GM20431 (cell line): Measurements from ENCODE around the gene CEP152.

ENCODE experiments used
- in situ Hi-C: fragments of 300-500 bp; cut with MseI, MboI; formaldehyde crosslinking; loops from one replicate; pipeline ENCODE4 v1.15.0; 2020; ENCODE audit warnings: low sequenced_read_pairs; ENCODE audit not compliant: unreplicated experiment

CEP152 gene

GRCh38 chr15:48781017-48781416 lies 29.9 kb downstream of the CEP152 start:
- in situ Hi-C loops, result no loop called here

GRCh38 chr15:48778331-48778730 lies 32.5 kb downstream of the CEP152 start:
- in situ Hi-C loops, result no loop called here

GRCh38 chr15:48777645-48778330 lies 33.1 kb downstream of the CEP152 start:
- in situ Hi-C loops, result no loop called here

GRCh38 chr15:48775546-48775945 lies 35.3 kb downstream of the CEP152 start:
- in situ Hi-C loops, result no loop called here

GRCh38 chr15:48774484-48774883 lies 36.4 kb downstream of the CEP152 start:
- in situ Hi-C loops, result no loop called here

GRCh38 chr15:48766196-48766595 lies 44.7 kb downstream of the CEP152 start:
- in situ Hi-C loops, result no loop called here

GRCh38 chr15:48765022-48765421 lies 45.8 kb downstream of the CEP152 start:
- in situ Hi-C loops, result no loop called here

- in situ Hi-C loops, result no loop called here
These were observed 49.3 kb downstream of the CEP152 start for GRCh38 chr15:48761393-48762158.

- in situ Hi-C loops, result no loop called here
These were observed 50.9 kb downstream of the CEP152 start for GRCh38 chr15:48759921-48760320.

- in situ Hi-C loops, result no loop called here
These were observed 53.2 kb downstream of the CEP152 start for GRCh38 chr15:48757661-48758060.

GRCh38 chr15:48754011-48754410 lies 56.9 kb downstream of the CEP152 start:
- in situ Hi-C loops, result no loop called here

GRCh38 chr15:48751595-48751994 lies 59.3 kb downstream of the CEP152 start:
- in situ Hi-C loops, result no loop called here

- in situ Hi-C loops, result no loop called here
These were observed 62.3 kb downstream of the CEP152 start for GRCh38 chr15:48748535-48748934.

- in situ Hi-C loops, result no loop called here
These were observed 77.3 kb downstream of the CEP152 start for GRCh38 chr15:48733615-48734014.

- in situ Hi-C loops, result no loop called here
These were observed 80.4 kb downstream of the CEP152 start for GRCh38 chr15:48730506-48730905.

GRCh38 chr15:48723969-48724368 lies 86.9 kb downstream of the CEP152 start:
- in situ Hi-C loops, result no loop called here

GRCh38 chr15:48722764-48723661 lies 87.9 kb downstream of the CEP152 start:
- in situ Hi-C loops, result no loop called here

- in situ Hi-C loops, result no loop called here
These were observed 89.6 kb downstream of the CEP152 start for GRCh38 chr15:48721061-48721810.

GRCh38 chr15:48720646-48721045 lies 90.2 kb downstream of the CEP152 start:
- in situ Hi-C loops, result no loop called here

- in situ Hi-C loops, result no loop called here
These were observed 91.2 kb downstream of the CEP152 start for GRCh38 chr15:48719668-48720067.
